Mesodermal cell (in vitro differentiated cells): Measurements from ENCODE around the gene EML2.

ENCODE experiments used
- H3K27ac ChIP-seq: 2 replicates; pipeline ENCODE4 v1.7.0; 2013; ENCODE audit warnings: mild to moderate bottlenecking, low read depth, low read length, moderate library complexity; ENCODE audit not compliant: severe bottlenecking
- H3K36me3 ChIP-seq: 2 replicates; pipeline ENCODE4 v1.7.1; 2013; ENCODE audit warnings: mild to moderate bottlenecking, low read length, moderate library complexity; ENCODE audit not compliant: control insufficient read depth, insufficient read depth
- H3K4me1 ChIP-seq: one replicate; pipeline ENCODE4 v1.7.1; 2013; ENCODE audit warnings: mild to moderate bottlenecking, low read length; ENCODE audit not compliant: insufficient read depth, control insufficient read depth, poor library complexity, severe bottlenecking
- H3K4me3 ChIP-seq: 2 replicates; pipeline ENCODE4 v1.7.0; 2013; ENCODE audit warnings: low read length, control low read depth, mild to moderate bottlenecking; ENCODE audit not compliant: insufficient read depth, poor library complexity, severe bottlenecking; ENCODE audit errors: extremely low read depth
- H3K9me3 ChIP-seq: 2 replicates; pipeline ENCODE4 v1.7.1; 2013; ENCODE audit warnings: mild to moderate bottlenecking, low read length, moderate library complexity; ENCODE audit not compliant: control insufficient read depth
- WGBS, 2 experiments: methylation state at CpG; one replicate each; pipeline ENCODE4 v1.1.5; 2013; ENCODE audit warnings: missing lambda C conversion rate in 2 of 2; ENCODE audit not compliant: insufficient coverage in 2 of 2; 5-methylcytosine and 5-hydroxymethylcytosine counted together

EML2 gene

DNA sequence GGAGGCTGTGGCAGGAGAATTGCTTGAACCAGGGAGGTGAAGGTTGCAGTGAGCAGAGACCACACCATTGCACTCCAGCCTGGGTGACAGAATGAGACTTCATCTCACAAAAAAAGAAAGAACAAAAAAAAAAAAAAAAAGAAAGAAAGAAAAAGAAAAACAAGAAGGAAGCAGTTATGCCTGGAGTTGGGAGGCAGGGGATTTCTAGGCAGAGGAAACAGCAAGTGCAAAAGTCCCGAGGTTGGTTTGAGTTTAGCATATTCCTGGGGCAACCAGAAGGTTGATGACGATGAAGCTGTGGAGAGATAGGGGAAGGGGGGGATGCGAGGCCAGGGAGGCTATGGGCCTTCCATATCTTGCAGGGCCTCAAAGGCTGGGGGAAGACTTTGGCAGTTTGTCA lies 11.5 kb upstream of the EML2 start:
- WGBS, 2 experiments, result 70 to 90% methylated on average over 1 to 2 of the region's 3 CpGs
- H3K4me3 ChIP-seq, result no peak overlapping the region
- no peaks in the 10 kb centered on the region for H3K36me3 ChIP-seq
- peaks cover 5% of the 10 kb centered on the region for H3K4me1 ChIP-seq
- no peak overlapping the region for H3K27ac ChIP-seq
- H3K9me3 ChIP-seq, result no peaks in the 10 kb centered on the region

- H3K4me1 ChIP-seq, result peaks cover 6% of the 10 kb centered on the region
- no peaks in the 10 kb centered on the region for H3K36me3 ChIP-seq
- 78 to 89% methylated on average over 4 to 7 of the region's 9 CpGs for WGBS, 2 experiments
- H3K9me3 ChIP-seq, result no peaks in the 10 kb centered on the region
- no peak overlapping the region for H3K27ac ChIP-seq
- no peak overlapping the region for H3K4me3 ChIP-seq
Observed at GRCh38 chr19:45646345-45646698, 7.1 kb upstream of the EML2 start.

GRCh38 chr19:45645631-45646344 lies 6.6 kb upstream of the EML2 start:
- Histone ChIP-seq H3K9me3 (no peaks in the 10 kb centered on the region), H3K27ac (no peak overlapping the region), H3K4me1 (peaks cover 6% of the 10 kb centered on the region), H3K4me3 (no peak overlapping the region), H3K36me3 (no peaks in the 10 kb centered on the region)
- WGBS, 2 experiments, result 48 to 66% methylated on average over 15 to 20 of the region's 27 CpGs

GRCh38 chr19:45645068-45645630 lies 6.0 kb upstream of the EML2 start:
- H3K9me3 ChIP-seq, result no peaks in the 10 kb centered on the region
- H3K4me1 ChIP-seq, result peaks cover 6% of the 10 kb centered on the region
- 85 to 92% methylated on average over 33 to 35 of the region's 35 CpGs for WGBS, 2 experiments
- no peaks in the 10 kb centered on the region for H3K36me3 ChIP-seq
- no peak overlapping the region for H3K27ac ChIP-seq
- no peak overlapping the region for H3K4me3 ChIP-seq

DNA sequence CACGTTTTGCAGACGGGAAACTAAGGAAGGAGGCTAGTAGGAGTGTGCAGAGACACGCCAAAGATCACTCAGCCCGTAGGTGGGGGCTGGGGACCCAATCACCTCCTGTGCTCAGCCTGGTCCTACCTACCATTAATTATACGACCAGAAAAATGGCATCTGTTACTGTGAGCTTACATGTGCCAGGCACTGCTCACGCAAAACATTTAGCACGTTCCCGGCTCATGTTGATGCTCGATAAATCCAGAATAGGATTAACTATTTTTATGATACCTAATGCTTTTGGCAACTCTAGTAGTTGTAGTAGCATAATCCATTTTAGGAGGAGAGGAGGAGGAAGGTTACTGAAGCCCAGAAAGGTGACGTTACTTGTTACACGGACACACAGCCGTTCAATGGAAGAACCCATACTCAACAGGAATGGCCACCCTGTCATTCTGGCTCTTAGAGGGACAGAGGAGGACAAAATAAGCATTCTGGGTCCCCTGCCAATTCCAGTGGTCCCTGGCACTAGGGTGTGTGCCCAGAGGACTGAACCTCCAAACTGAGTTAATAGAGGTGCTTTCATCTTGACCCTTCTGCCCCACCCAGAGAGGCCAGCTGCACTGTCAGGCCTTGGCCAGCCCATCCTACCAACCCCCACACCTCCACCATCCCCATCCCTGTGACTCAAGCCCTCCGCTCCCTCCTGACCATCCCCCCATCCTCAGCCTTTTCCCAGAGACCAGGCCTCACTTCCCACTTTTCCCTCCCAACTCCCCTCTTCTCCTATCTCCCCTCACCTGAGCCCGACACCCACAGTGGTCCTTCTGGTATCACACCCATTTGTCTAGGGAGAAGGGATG lies 5.0 kb upstream of the EML2 start:
- H3K4me3 ChIP-seq, result peak overlapping the region; percentile 59
- H3K27ac ChIP-seq, result no peak overlapping the region
- no peaks in the 10 kb centered on the region for H3K36me3 ChIP-seq
- no peaks in the 10 kb centered on the region for H3K9me3 ChIP-seq
- H3K4me1 ChIP-seq, result peaks cover 6% of the 10 kb centered on the region
- WGBS, 2 experiments, result 46 to 52% methylated on average over 6 to 8 of the region's 14 CpGs

DNA sequence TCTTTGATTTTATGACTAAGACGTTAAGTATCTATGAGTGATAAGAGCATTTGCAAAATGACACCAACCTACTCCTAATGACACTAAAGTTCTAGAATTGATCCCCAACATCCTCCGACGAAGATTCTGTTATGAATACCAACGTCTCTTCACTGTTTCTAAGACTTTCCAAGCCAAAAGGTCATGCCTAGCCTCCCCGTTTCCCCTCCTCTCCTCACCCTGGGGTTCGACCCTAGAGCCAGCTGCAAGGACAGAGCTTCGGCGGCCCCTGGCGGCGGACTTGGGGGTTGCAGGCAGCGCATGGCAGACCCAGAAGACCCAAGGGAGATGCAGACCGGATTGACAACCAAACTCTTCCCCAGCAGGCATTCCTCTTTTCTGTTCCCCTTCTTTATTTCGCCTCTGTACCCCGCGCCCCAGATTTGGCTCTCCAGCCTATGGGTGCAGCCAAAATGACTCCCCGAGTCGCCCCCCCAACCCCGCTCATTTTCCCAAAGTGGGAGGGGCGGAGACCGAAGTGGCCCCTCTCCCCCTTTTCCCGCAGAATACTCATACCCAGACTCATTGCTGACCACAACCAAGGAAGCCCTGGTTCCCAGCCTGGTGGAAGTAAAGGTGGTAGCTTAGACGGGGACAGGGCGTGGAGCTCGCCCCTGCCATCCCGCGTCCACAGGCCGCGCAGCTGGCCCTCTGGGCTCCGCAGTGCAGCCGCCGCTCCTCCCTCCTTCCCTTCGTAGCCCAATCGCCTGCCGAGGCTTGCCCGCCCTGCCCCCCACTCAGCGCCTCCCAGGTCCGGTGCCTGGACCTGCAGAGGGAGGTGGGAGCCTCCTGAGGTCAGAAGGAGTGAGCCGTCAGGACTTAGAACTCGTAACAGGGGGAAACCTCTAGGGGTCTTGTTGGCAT lies 4.1 kb upstream of the EML2 start:
- H3K4me1 ChIP-seq, result peaks cover 7% of the 10 kb centered on the region
- no peaks in the 10 kb centered on the region for H3K9me3 ChIP-seq
- peak overlapping the region; percentile 59 for H3K4me3 ChIP-seq
- H3K27ac ChIP-seq, result peak overlapping the region; percentile 57
- H3K36me3 ChIP-seq, result no peaks in the 10 kb centered on the region
- whole genome bisulfite sequencing, 2 experiments, result 1 to 4% methylated on average over 22 of the region's 39 CpGs

GRCh38 chr19:45641274-45642105 lies 2.3 kb upstream of the EML2 start:
- WGBS, 2 experiments, result 1 to 2% methylated on average over 21 to 31 of the region's 40 CpGs
- Histone ChIP-seq H3K4me1 (peaks cover 14% of the 10 kb centered on the region), H3K4me3 (peak overlapping the region; percentile 39), H3K27ac (peak overlapping the region; percentile 83), H3K9me3 (no peaks in the 10 kb centered on the region), H3K36me3 (no peaks in the 10 kb centered on the region)

GRCh38 chr19:45640849-45641273 lies 1.7 kb upstream of the EML2 start:
- Histone ChIP-seq H3K9me3 (no peaks in the 10 kb centered on the region), H3K4me1 (peaks cover 14% of the 10 kb centered on the region), H3K36me3 (no peaks in the 10 kb centered on the region), H3K4me3 (no peak overlapping the region), H3K27ac (peak overlapping the region; percentile 83)
- 57 to 63% methylated on average over 17 of the region's 17 CpGs for WGBS, 2 experiments

DNA sequence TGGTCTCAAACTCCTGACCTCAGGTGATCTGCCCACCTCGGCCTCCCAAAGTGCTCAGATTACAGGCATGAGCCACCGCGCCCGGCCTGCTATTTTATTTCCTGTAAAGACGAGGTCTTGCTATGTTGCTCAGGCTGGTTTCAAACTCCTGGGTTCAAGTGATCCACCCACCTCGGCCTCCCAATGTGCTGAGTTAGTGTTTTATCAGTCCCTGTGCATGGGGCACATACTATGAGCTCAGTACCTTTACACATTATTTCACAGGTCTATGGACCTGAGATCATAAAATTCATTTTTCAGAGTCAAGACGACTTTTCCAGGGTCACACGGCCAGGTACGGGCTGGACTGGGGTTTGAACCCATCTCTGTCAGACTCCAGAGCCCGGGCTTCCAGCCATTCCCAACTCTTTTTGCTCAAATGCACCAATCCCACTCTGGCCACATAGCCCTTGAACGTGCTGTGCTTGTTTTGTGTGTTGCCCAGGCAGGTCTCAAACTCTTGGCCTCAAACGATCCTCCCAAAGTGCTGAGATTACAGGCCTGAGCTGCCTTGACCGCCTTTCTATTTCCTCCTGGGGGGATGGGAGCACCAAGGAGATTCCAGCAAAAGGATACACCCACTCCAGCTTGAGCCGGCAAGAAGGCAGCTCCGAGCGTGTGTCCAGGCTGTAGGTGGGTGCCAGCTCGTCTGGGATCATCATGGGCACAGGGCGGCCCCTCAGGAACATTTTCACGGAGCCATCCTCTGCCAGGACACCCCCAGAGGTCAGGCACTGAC lies 1.1 kb downstream of the EML2 start:
- Histone ChIP-seq H3K27ac (peak overlapping the region; percentile 33), H3K4me3 (peak overlapping the region; percentile 42), H3K36me3 (no peaks in the 10 kb centered on the region), H3K4me1 (peaks cover 13% of the 10 kb centered on the region), H3K9me3 (no peaks in the 10 kb centered on the region)
- WGBS, 2 experiments, result 63 to 71% methylated on average over 14 to 19 of the region's 19 CpGs
